Uterus (tissue), 4 donors: Measurements from ENCODE around the gene CCDC102B. TPM values are rescaled to one million over a fixed set of nuclear protein-coding genes. Genes with fewer than 3 reads are reported as not detected.

ENCODE experiments used
- DNase-seq, 2 donors: peaks; one replicate each; pipeline ENCODE4 v3.0.0-alpha.2; 2019 to 2020
- H3K27ac ChIP-seq, 2 donors: fragments of 200-600 bp; sonication (generic); 1 replicate in 1 of 2; 2 replicates in 1 of 2; pipeline ENCODE4 v1.5.1; 2016 to 2018
- H3K27me3 ChIP-seq, 2 donors: fragments of 200-600 bp; sonication (generic); one replicate each; pipeline ENCODE4 v1.5.1; 2018 to 2019; ENCODE audit warnings: control low read depth in 1 of 2
- H3K36me3 ChIP-seq, 2 donors: fragments of 200-600 bp; sonication (generic); one replicate each; pipeline ENCODE4 v1.5.1; 2019; ENCODE audit warnings: control low read depth in 1 of 2
- H3K4me1 ChIP-seq, 2 donors: fragments of 200-600 bp; sonication (generic); one replicate each; pipeline ENCODE4 v1.5.1; 2018 to 2019; ENCODE audit warnings: control low read depth in 1 of 2
- H3K4me3 ChIP-seq, 2 donors: fragments of 200-600 bp; sonication (generic); 1 replicate in 1 of 2; 2 replicates in 1 of 2; pipeline ENCODE4 v1.5.1; 2018 to 2019; ENCODE audit warnings: mild to moderate bottlenecking in 1 of 2
- H3K9me3 ChIP-seq, 2 donors: fragments of 200-600 bp; sonication (generic); one replicate each; pipeline ENCODE4 v1.5.1; 2019; ENCODE audit warnings: control low read depth in 1 of 2
- CTCF ChIP-seq, 4 experiments: fragments of 200-600 bp in 2 of 4; fragments of 450-650 bp in 2 of 4; sonication (generic) in 2 of 4; IDR thresholded peaks; one replicate each; pipeline ENCODE4 v1.5.1; 2016 to 2019; ENCODE audit warnings: antibody characterized with exemption in 4 of 4, mild to moderate bottlenecking in 2 of 4, moderate library complexity in 1 of 4
- POLR2A ChIP-seq, 2 donors: fragments of 450-650 bp; IDR thresholded peaks; one replicate each; pipeline ENCODE4 v1.6.1; 2016; ENCODE audit warnings: antibody characterized with exemption in 2 of 2, mild to moderate bottlenecking in 1 of 2, moderate library complexity in 1 of 2
- intact Hi-C: fragments of 100-400 bp; cut with DNase I; formaldehyde crosslinking; loops from one replicate; pipeline ENCODE4 v1.15.1; 2023; ENCODE audit warnings: low total_unique reads
- total RNA-seq, 4 donors: library from RNA; depleted of rRNA in 3 of 4; stranded (reverse); fragments of >200 nt in 3 of 4; gene quantifications; one replicate each; pipeline versions ENCODE4 v1.1.0 to v1.2.4, GENCODE V29; 2014 to 2023
- donor health status: DM: yes; HTN: yes; CAD: no.

Gene CCDC102B
- total RNA-seq, result 10 to 100 TPM in 1 of 4 donors, 1 to 10 TPM in 1, under 1 TPM in 1, not detected in 1; 0.77 to 39.7 (median 3.2) TPM

- intact Hi-C loops, result no loop called here
- Histone ChIP-seq H3K27ac (peak within 1 kb of the TSS in 1 of 2 donors; percentile 48), H3K4me3 (no peak within 1 kb of the TSS), H3K36me3 (no peaks in the 10 kb centered on the region), H3K9me3 (no peaks in the 10 kb centered on the region), H3K27me3 (no peaks in the 10 kb centered on the region), H3K4me1 (no peaks in the 10 kb centered on the region)
- DNase-seq, result no peak
- TF ChIP-seq POLR2A (IDR thresholded peaks at IDR 0.05), result no peak
- TF ChIP-seq CTCF (IDR thresholded peaks at IDR 0.05), result no peak
Measured at GRCh38 chr18:68797871-68798270, at the start of gene CCDC102B. TSS of gene CCDC102B (plus strand) at chr18:68798080. CDS start at chr18:68836764, 38,684 bp downstream.

GRCh38 chr18:68757126-68757525 lies 40.8 kb upstream of the CCDC102B start:
- no peaks in the 10 kb centered on the region for H3K4me1 ChIP-seq
- no peaks in the 10 kb centered on the region for H3K27me3 ChIP-seq
- H3K27ac ChIP-seq, result no peak overlapping the region
- no peaks in the 10 kb centered on the region for H3K9me3 ChIP-seq
- DNase-seq, result no peak
- H3K36me3 ChIP-seq, result no peaks in the 10 kb centered on the region
- TF ChIP-seq CTCF (IDR thresholded peaks at IDR 0.05), result no peak
- no peak for TF ChIP-seq POLR2A (IDR thresholded peaks at IDR 0.05)
- H3K4me3 ChIP-seq, result no peak overlapping the region
- intact Hi-C loops, result no loop called here

GRCh38 chr18:68759308-68759707 lies 38.6 kb upstream of the CCDC102B start:
- Histone ChIP-seq H3K27me3 (no peaks in the 10 kb centered on the region), H3K4me3 (no peak overlapping the region), H3K36me3 (no peaks in the 10 kb centered on the region), H3K4me1 (no peaks in the 10 kb centered on the region), H3K9me3 (no peaks in the 10 kb centered on the region), H3K27ac (no peak overlapping the region)
- no peak for DNase-seq
- intact Hi-C loops, result no loop called here
- TF ChIP-seq POLR2A (IDR thresholded peaks at IDR 0.05) (no peak), CTCF (IDR thresholded peaks at IDR 0.05) (no peak)

GRCh38 chr18:68763083-68763482 lies 34.8 kb upstream of the CCDC102B start:
- Histone ChIP-seq H3K27me3 (no peaks in the 10 kb centered on the region), H3K27ac (no peak overlapping the region), H3K9me3 (no peaks in the 10 kb centered on the region), H3K36me3 (no peaks in the 10 kb centered on the region), H3K4me1 (no peaks in the 10 kb centered on the region), H3K4me3 (no peak overlapping the region)
- TF ChIP-seq CTCF (IDR thresholded peaks at IDR 0.05) (no peak), POLR2A (IDR thresholded peaks at IDR 0.05) (no peak)
- DNase-seq, result no peak
- intact Hi-C loops, result no loop called here

GRCh38 chr18:68764016-68764415 lies 33.9 kb upstream of the CCDC102B start:
- no peaks in the 10 kb centered on the region for H3K9me3 ChIP-seq
- no peaks in the 10 kb centered on the region for H3K36me3 ChIP-seq
- H3K27me3 ChIP-seq, result no peaks in the 10 kb centered on the region
- no peaks in the 10 kb centered on the region for H3K4me1 ChIP-seq
- TF ChIP-seq CTCF (IDR thresholded peaks at IDR 0.05) (no peak), POLR2A (IDR thresholded peaks at IDR 0.05) (no peak)
- no peak for DNase-seq
- no peak overlapping the region for H3K27ac ChIP-seq
- H3K4me3 ChIP-seq, result no peak overlapping the region
- intact Hi-C loops, result no loop called here
